PFSK-1 (cell line): ENCODE results near the gene ACTR10.

ENCODE experiments used
- POLR2AphosphoS5 ChIP-seq: IDR thresholded peaks from 2 replicates; pipeline ENCODE4 v1.6.1; 2012; ENCODE audit warnings: low read depth, mild to moderate bottlenecking, control low read depth, low read length, moderate library complexity
- REST ChIP-seq, 2 experiments: IDR thresholded peaks; 2 replicates each; pipeline versions ENCODE4 v1.6.1 to v1.8.0; 2011 to 2012; ENCODE audit warnings: low read depth in 2 of 2, low read length in 2 of 2, control low read depth in 1 of 2, inconsistent platforms in 1 of 2, mild to moderate bottlenecking in 1 of 2, moderate library complexity in 1 of 2; ENCODE audit not compliant: insufficient read depth in 1 of 2

GRCh38 chr14:58243790-58244555, 44.0 kb downstream of the ACTR10 start:
- TF ChIP-seq REST (IDR thresholded peaks at IDR 0.05; ENCODE audit: insufficient read depth in 1 of 2, low read depth in 2 of 2, low read length in 2 of 2) (no peak), POLR2AphosphoS5 (no peak)
